Measurements from ENCODE around the gene CORIN.
A peak's percentile ranks its signal among the peaks of the same experiment; 100 is the strongest.

Gene CORIN, protein sequence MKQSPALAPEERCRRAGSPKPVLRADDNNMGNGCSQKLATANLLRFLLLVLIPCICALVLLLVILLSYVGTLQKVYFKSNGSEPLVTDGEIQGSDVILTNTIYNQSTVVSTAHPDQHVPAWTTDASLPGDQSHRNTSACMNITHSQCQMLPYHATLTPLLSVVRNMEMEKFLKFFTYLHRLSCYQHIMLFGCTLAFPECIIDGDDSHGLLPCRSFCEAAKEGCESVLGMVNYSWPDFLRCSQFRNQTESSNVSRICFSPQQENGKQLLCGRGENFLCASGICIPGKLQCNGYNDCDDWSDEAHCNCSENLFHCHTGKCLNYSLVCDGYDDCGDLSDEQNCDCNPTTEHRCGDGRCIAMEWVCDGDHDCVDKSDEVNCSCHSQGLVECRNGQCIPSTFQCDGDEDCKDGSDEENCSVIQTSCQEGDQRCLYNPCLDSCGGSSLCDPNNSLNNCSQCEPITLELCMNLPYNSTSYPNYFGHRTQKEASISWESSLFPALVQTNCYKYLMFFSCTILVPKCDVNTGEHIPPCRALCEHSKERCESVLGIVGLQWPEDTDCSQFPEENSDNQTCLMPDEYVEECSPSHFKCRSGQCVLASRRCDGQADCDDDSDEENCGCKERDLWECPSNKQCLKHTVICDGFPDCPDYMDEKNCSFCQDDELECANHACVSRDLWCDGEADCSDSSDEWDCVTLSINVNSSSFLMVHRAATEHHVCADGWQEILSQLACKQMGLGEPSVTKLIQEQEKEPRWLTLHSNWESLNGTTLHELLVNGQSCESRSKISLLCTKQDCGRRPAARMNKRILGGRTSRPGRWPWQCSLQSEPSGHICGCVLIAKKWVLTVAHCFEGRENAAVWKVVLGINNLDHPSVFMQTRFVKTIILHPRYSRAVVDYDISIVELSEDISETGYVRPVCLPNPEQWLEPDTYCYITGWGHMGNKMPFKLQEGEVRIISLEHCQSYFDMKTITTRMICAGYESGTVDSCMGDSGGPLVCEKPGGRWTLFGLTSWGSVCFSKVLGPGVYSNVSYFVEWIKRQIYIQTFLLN

DNA sequence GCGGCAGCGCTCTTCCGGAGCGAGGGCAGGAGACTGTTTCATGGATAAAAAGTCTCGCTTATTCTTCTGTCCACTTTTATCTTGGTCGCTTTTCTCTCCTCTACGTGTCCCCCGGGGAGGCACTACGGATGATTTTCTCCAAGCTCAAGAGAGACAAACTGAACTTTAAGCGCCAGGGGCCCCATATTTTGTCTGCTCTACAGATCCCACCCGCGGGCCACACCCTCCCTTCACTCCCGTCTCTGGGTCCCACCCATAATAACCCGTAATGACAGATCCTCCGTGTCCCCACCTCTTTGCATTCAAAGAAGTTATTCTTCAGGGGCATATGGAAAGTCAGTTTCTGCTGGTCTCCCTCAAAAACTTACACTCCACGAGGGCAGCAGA lies at the start of gene CORIN:
CORIN (minus strand) TSS at position 160 of the 387 bp plus-strand sequence; CDS start at position 42, 118 bp downstream.
- Histone ChIP-seq H3K27ac (no peak within 1 kb of the TSS), H3K27me3 (peaks cover 45% of the 10 kb centered on the region), H3K9me3 (no peaks in the 10 kb centered on the region), H3K4me1 (ENCODE audit: control insufficient read depth in 1 of 2, insufficient read depth in 1 of 2, low read depth in 1 of 2, low read length in 1 of 2) (peaks cover 19 to 31% of the 10 kb centered on the region in 2 experiments), H3K4me3 (ENCODE audit: low read depth in 1 of 2, low read length in 1 of 2) (peak within 1 kb of the TSS; percentile 24 to 44), H3K36me3 (peaks cover 6% of the 10 kb centered on the region)
- no peak for TF ChIP-seq CTCF (IDR thresholded peaks at IDR 0.05)

DNA sequence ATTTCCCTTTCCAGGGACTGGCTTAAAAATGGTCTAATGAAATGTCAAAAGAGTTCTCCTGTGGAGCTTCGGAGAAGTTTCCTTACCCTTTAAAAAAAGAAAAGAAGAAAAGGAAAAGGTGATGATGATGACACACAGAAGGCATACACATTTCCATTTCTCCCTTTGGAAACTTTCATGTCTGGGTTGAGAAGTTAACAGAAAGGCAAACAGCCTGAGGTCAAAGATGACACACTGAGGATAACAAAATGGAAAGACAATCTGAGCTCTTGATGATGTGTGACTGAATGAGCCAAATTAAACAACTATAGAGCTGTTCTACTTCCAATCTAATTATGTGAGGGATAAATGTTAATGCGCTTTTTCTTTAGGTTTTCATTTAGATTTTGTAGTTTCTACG lies 44.4 kb upstream of the CORIN start:
- no peaks in the 10 kb centered on the region for H3K27me3 ChIP-seq
- no peaks in the 10 kb centered on the region for H3K9me3 ChIP-seq
- no peak overlapping the region for H3K27ac ChIP-seq
- H3K4me3 ChIP-seq (ENCODE audit: low read depth in 1 of 2, low read length in 1 of 2), result no peak overlapping the region
- TF ChIP-seq CTCF (IDR thresholded peaks at IDR 0.05), result no peak
- H3K4me1 ChIP-seq (ENCODE audit: control insufficient read depth in 1 of 2, insufficient read depth in 1 of 2, low read depth in 1 of 2, low read length in 1 of 2), result no peaks in the 10 kb centered on the region
- peaks cover 70% of the 10 kb centered on the region for H3K36me3 ChIP-seq

DNA sequence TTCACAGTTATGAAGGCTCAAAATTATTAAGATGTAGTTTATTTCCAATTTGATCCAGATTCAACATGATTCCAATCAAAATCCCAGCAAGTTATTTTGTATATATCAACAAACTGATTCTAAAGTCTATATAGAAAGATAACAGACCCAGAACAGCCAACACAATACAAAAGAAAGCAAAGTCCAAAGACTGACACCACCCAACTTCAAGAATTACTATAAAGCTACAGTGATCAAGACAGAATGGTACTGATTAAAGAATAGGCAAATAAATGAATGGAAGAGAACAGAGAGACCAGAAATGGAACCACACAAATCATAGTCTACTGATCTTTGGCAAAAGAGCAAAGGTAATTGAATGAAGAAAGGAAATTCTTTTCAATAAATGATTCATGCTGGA lies 41.6 kb upstream of the CORIN start:
- no peaks in the 10 kb centered on the region for H3K4me1 ChIP-seq (ENCODE audit: control insufficient read depth in 1 of 2, insufficient read depth in 1 of 2, low read depth in 1 of 2, low read length in 1 of 2)
- peaks cover 83% of the 10 kb centered on the region for H3K36me3 ChIP-seq
- H3K27ac ChIP-seq, result no peak overlapping the region
- H3K27me3 ChIP-seq, result no peaks in the 10 kb centered on the region
- no peak for TF ChIP-seq CTCF (IDR thresholded peaks at IDR 0.05)
- H3K4me3 ChIP-seq (ENCODE audit: low read depth in 1 of 2, low read length in 1 of 2), result no peak overlapping the region
- no peaks in the 10 kb centered on the region for H3K9me3 ChIP-seq

DNA sequence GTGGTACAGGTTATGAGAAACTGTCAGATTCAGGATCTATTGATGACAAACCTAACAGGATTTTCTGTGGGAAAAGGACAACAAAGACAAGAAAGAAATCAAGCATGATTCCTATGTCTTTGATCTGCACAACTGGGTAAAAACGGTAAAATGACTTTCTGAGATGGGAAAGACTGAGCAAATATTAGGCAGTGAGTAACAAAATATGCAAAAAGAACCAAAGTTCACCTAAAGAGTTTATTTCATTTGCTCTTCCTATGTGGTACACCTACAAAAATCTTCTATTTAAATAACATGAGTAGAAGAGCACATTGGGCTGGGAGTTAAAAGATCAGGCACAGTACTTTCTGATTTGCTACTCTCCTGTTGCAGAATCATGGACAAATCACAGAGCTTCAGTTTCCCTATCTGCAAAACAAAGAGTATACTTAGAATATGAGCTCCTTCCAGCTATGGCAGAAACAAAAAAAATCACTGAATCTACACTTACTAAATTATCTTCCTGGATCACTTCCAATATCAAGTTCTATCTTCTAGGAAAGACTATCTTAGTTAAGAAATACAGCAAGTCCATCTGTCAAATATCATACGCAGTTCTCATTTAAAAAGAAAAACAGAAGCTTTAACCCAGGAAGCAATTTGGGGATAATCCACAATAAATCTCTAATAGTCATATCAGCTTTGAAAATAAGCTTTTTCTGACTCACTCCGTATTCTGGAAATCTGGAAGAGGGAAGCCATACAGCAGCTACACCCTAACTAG lies 39.1 kb upstream of the CORIN start:
- Histone ChIP-seq H3K4me3 (ENCODE audit: low read depth in 1 of 2, low read length in 1 of 2) (no peak overlapping the region), H3K27ac (no peak overlapping the region), H3K4me1 (ENCODE audit: control insufficient read depth in 1 of 2, insufficient read depth in 1 of 2, low read depth in 1 of 2, low read length in 1 of 2) (no peaks in the 10 kb centered on the region), H3K9me3 (peaks cover 5% of the 10 kb centered on the region), H3K27me3 (no peaks in the 10 kb centered on the region), H3K36me3 (peaks cover 81% of the 10 kb centered on the region)
- no peak for TF ChIP-seq CTCF (IDR thresholded peaks at IDR 0.05)

DNA sequence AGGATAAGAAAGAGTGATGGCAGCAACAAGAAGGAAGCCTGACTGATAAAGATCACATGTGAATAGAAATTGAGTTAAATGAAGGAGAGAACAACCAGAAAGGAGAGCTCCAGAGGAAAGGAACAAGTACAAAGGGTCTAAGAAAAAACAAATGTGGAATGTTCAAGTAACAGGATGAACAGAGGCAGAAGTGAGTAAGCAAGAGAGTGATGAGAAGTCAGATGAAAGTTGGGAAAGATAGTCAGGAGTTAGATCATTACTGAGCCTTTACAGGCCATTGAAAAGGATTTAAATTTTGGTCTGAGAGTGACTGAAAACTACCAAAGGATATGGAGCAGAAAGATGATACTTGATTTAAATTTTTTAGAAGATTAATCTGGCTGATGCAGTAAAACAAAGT lies 38.4 kb upstream of the CORIN start:
- Histone ChIP-seq H3K36me3 (peaks cover 75% of the 10 kb centered on the region), H3K27me3 (no peaks in the 10 kb centered on the region), H3K4me3 (ENCODE audit: low read depth in 1 of 2, low read length in 1 of 2) (no peak overlapping the region), H3K27ac (no peak overlapping the region), H3K9me3 (peaks cover 5% of the 10 kb centered on the region), H3K4me1 (ENCODE audit: control insufficient read depth in 1 of 2, insufficient read depth in 1 of 2, low read depth in 1 of 2, low read length in 1 of 2) (no peaks in the 10 kb centered on the region)
- no peak for TF ChIP-seq CTCF (IDR thresholded peaks at IDR 0.05)
